Globus pallidus (tissue), 1 donor: ENCODE results near the gene ABCA7.

Experiments
- DNase-seq: peaks from one replicate; pipeline ENCODE4 v3.0.0-alpha.2; 2015; ENCODE audit warnings: low spot score

The ABCA7 gene

GRCh38 chr19:1002600-1002999, 37.3 kb upstream of the ABCA7 start:
- DNase-seq = no peak

DNA sequence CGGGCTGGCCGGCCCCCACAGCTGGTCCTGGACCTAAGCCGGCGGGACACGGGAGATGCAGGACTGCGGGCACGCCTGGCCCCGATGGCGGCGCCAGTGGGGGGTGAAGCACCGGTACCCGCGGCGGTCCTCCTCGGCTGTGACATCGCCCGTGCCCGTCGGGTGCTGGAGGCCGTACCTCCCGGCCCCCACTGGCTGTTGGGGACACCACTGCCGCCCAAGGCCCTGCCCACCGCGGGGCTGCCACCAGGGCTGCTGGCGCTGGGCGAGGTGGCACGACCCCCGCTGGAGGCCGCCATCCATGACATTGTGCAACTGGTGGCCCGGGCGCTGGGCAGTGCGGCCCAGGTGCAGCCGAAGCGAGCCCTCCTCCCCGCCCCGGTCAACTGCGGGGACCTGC, 36.6 kb upstream of the ABCA7 start:
- no peak for DNase-seq

GRCh38 chr19:1004204-1004802, 35.6 kb upstream of the ABCA7 start:
- no peak for DNase-seq

GRCh38 chr19:1004803-1005664, 34.9 kb upstream of the ABCA7 start:
- DNase-seq = no peak

DNA sequence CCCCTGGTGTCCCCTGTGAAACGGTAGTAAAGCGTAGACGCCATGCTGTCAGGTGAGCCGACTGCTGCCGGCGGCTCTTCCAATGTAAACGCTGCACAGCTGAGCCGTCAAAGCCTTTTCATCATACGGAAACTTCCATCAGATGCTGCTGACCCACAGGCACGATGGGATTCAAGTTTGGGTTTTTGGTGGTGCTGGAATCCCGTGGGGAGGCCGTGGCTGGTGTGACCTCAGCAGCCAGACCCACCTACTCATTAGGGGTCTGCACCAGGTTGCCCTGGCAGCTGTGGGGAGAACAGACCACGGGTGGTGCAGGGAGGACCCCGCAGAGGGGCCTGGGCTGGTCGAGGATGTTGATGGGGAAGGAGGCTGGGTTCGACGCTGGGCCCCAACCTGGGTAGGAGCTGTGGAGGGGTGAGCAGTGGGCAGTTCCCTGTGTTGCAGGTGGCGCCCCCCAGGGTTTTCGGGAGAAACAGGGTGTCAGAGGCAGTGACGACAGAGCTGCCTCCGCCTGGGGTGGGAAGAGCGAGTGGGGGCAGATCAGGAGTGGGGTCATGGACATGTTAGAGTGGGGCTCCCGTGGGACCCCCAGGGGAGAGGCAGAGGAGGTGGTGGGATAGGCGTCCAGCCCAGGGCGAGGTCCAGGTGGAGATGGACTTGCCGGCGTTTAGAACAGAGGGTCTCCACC, 33.1 kb upstream of the ABCA7 start:
- DNase-seq = no peak

GRCh38 chr19:1007399-1008251, 32.3 kb upstream of the ABCA7 start:
- no peak for DNase-seq

DNA sequence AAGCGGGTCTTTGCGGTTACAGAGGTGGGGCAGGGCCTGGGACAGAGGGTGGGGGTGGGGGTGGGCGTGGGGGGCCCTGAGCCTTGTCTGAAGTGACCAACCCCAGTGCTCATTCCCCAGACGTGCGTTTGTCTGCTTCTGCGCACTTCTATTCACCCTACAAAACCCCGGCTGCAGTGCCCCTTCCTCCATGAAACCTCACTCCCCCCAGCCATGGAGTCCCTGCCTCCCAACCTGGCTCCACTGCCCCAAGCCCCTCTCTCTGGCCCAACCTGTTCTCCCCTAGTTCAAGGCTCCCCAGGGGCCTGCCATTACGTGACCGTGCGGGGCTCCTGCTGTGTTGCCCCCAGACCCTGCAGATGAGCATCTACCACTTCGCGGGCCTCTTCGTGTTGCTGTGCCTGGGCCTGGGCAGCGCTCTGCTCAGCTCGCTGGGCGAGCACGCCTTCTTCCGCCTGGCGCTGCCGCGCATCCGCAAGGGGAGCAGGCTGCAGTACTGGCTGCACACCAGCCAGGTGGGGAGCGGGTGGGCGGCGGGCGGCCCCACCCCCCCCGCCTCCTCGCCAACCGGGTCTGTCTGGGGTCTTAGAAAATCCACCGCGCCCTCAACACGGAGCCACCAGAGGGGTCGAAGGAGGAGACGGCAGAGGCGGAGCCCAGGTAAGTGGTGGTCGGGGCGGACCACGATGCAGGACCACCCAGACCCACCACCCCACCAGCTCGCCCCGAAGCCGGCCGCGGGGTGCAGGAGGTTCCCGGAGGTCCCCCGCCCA, 31.5 kb upstream of the ABCA7 start:
- DNase-seq = no peak

GRCh38 chr19:1009041-1009980, 30.6 kb upstream of the ABCA7 start:
- no peak for DNase-seq

- no peak for DNase-seq
These were observed 29.8 kb upstream of the ABCA7 start for GRCh38 chr19:1009981-1010538.

DNA sequence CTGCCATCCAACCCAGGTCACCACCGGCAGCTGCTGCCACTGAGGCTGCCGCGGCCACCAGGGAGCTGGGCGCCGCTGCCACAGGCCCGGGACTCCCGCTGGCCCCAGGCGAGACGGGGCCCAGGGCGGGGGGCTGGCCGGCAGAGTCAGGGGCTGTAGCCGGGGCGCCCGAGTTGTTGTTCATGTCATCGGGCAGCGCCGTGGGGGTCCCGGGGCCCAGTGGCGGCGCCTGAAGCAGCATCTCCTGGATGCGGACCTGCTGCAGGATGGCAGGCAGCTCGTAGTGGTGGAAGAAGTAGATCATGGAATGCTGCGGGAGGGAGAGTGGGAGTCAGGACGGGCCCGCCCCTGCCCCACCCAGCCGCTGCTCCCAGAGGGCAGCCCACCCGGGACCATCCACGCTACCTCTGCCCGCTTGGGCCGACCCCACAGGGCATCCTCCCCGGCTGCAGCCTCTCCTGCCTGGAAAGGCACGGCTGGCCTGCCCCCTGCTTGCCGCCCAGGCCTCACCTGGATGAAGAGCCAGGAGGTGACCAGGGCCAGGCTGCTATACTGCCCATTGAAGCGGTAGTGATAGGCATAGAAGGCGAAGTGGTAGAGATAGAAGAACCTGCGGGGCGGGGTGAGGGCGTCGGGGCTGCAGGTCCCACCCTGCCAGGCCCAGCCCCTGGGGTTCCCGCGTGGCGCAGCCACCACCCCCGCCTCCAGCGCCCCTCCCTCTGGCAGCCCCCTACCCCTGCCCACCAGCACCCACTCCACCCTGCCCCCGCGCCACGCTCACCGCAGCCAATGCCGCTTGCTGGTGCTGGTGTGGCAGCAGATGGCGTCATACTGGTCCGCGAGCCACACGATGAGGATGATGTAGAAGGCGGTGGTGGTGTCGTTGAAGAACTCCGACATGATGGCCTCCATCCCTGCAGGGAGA, 29.1 kb upstream of the ABCA7 start:
- DNase-seq = no peak

DNA sequence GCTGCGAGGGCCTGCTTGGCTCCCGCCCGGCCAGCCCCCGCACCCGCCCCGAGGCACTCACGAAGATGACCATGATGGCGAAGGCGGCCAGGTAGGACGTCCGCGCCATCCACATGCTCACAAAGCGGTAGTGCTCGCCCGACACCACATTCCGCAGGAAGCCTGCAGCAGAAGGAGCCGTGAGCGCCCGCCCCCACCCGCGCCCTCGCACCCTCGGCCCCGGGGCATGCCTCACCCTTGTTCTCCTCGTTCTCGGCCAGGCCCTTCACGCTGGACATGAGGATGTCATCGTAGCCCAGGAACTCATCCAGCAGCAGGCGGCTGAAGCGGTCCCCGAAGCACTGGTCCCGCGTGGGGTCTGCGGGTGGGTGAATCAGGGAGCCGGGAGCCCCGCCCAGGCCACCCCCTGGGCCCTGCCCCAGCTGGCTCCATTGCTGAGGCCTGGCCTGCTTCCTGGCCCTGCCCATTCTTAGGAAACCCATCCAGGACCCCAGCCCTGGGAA, 28.0 kb upstream of the ABCA7 start:
- DNase-seq = no peak

DNA sequence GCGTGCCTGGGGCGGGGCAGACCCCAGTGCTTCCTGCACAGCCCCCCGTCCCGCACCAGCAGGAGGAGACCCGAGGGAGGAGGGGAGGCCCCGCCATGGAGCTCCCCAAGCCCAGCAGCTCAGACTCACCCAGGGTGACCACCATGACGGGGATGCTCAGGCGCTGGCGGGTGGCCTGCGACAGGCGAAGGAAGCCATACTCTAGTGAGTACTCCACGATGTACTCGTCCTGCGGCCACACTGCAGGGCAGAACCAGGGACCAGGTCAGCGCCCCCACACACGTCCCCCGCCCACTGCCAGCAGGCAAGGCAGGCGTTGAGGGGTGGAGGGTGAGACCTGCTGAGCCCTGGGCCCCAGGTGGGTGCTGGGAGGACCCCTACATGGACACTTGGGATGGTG, 27.6 kb upstream of the ABCA7 start:
- DNase-seq = no peak

GRCh38 chr19:1013218-1013617, 26.7 kb upstream of the ABCA7 start:
- no peak for DNase-seq

DNA sequence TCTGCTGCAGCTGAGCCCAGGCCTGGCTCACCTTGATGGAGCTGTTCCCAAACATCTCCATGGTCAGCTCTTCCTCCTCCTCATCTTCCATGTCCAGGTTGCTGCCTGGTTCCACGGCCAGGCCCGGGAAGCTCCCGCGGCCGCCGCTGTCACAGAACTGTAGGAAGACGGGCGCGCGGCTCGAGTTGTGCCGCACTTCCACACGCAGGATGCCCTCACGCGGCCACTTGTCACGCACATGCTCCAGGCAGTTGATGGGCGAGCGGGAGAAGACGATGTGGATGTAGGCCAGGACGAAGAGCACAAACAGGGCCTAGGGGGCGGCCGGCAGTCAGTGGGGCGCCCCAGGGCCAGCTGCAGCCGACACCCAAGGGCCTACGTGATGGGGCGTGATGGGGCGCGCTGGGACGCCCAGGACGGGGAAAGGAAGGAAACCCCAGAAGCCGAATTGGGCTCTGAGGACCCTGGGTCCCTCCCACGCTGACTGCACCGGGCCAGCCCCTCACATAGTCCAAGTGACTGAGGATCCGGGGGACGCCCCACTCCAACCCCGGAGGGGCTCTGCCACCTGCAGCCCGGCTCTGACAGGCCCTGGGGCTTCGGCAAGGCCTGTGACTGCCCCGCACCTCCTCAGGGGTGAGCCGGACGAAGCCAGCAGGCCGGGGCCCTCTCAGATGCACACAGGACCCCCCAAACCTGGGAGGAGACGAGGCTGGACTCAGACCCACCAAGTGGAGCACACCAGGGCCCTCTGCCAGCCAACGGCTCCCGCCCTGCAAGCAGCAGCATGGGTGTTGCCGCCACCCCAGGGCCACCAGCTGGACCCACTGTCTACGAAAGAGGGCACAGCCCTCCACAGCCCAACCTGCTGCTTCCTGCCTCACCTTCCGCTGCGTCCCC, 25.5 kb upstream of the ABCA7 start:
- no peak for DNase-seq

DNA sequence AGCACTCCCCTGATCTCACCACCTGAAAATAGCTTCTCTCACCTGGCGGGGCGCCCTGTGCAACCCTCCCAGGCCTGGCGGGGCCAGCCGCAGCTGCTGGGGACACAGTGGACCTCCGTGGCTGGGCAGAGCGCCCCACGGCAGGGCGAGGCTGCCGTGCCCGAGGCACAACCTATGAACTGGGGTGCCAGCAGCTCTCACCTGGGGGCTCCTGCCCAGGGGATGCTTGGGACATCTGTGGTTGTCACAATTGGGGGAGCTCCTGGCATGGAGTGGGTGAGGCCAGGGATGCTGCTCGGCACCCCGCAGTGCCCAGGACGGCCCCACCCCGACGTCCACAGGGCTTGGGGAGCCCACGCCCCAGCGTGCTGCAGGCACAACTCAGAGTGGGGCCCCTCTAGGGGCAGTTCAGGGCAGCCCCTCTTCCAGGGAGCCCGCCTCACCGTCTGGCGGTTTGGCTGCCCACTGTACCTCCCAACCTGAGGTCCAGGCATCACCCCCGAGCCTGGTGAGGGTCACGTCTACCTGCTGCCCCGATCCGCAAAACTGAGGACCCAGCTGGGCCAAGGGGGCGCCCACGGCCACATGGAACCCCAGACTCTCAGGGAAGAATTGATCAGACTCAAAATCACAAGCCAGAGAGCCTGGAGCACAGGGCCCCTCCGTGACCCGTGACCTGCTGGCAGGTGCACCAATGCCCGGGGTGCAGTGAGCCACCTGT, 24.7 kb upstream of the ABCA7 start:
- DNase-seq = no peak

GRCh38 chr19:1015782-1016646, 23.9 kb upstream of the ABCA7 start:
- no peak for DNase-seq
